ENCODE data around the gene MLXIP. TPM values are rescaled to one million over a fixed set of nuclear protein-coding genes. Genes with fewer than 3 reads are reported as not detected.
A peak's percentile ranks its signal among the peaks of the same experiment; 100 is the strongest.
"Not testable (repeated sequence)": the region's sequence is repeated elsewhere in the genome, so short reads cannot be mapped to it uniquely, and the experiment has no call there.

Gene MLXIP
- total RNA-seq, 1 donor from 2014 or later, result 48.7 TPM

- H3K27ac Mint-ChIP-seq, result no peak overlapping the region
- H3K4me1 Mint-ChIP-seq (ENCODE audit: low read depth), result no peaks in the 10 kb centered on the region
- H3K9me3 Mint-ChIP-seq (ENCODE audit: low read depth), result no peaks in the 10 kb centered on the region
- H3K36me3 Mint-ChIP-seq (ENCODE audit: insufficient read depth), result no peaks in the 10 kb centered on the region
- no peak for DNase-seq (ENCODE audit: low spot score, unreplicated experiment)
- no peak overlapping the region for H3K4me3 Mint-ChIP-seq (ENCODE audit: low read depth)
- no peak for TF ChIP-seq CTCF (IDR thresholded peaks at IDR 0.05; ENCODE audit: unreplicated experiment)
- peaks cover 10% of the 10 kb centered on the region for H3K27me3 Mint-ChIP-seq
Measured at GRCh38 chr12:122171399-122171798, 92.8 kb downstream of the MLXIP start.

- H3K4me1 Mint-ChIP-seq (ENCODE audit: low read depth), result no peaks in the 10 kb centered on the region
- H3K4me3 Mint-ChIP-seq (ENCODE audit: low read depth), result no peak overlapping the region
- no peak overlapping the region for H3K27ac Mint-ChIP-seq
- peaks cover 10% of the 10 kb centered on the region for H3K27me3 Mint-ChIP-seq
- DNase-seq (ENCODE audit: low spot score, unreplicated experiment), result no peak
- no peaks in the 10 kb centered on the region for H3K9me3 Mint-ChIP-seq (ENCODE audit: low read depth)
- TF ChIP-seq CTCF (IDR thresholded peaks at IDR 0.05; ENCODE audit: unreplicated experiment), result no peak
- H3K36me3 Mint-ChIP-seq (ENCODE audit: insufficient read depth), result no peaks in the 10 kb centered on the region
Measured at GRCh38 chr12:122172262-122172939, 93.8 kb downstream of the MLXIP start.

GRCh38 chr12:122174155-122174845 is 95.7 kb downstream of the MLXIP start, which contains the start of gene IL31:
Gene IL31, minus strand, starts transcription at chr12:122174221. Its CDS starts 49 bp downstream, at chr12:122174172.
- H3K27me3 Mint-ChIP-seq, result peaks cover 10% of the 10 kb centered on the region
- no peaks in the 10 kb centered on the region for H3K4me1 Mint-ChIP-seq (ENCODE audit: low read depth)
- TF ChIP-seq CTCF (IDR thresholded peaks at IDR 0.05; ENCODE audit: unreplicated experiment), result no peak
- H3K36me3 Mint-ChIP-seq (ENCODE audit: insufficient read depth), result no peaks in the 10 kb centered on the region
- H3K27ac Mint-ChIP-seq, result no peak within 1 kb of the TSS
- DNase-seq (ENCODE audit: low spot score, unreplicated experiment), result no peak
- H3K9me3 Mint-ChIP-seq (ENCODE audit: low read depth), result no peaks in the 10 kb centered on the region
- H3K4me3 Mint-ChIP-seq (ENCODE audit: low read depth), result no peak within 1 kb of the TSS

GRCh38 chr12:122176473-122176872 is 97.9 kb downstream of the MLXIP start:
- not testable (repeated sequence) for H3K4me1 Mint-ChIP-seq (ENCODE audit: low read depth)

GRCh38 chr12:122182887-122183587 is 104.5 kb downstream of the MLXIP start, which contains the start of gene LRRC43:
Gene LRRC43, plus strand, starts transcription at chr12:122183123. Its CDS starts 22 bp downstream, at chr12:122183145.
- TF ChIP-seq CTCF (IDR thresholded peaks at IDR 0.05; ENCODE audit: unreplicated experiment), result no peak
- peak; percentile 61 for DNase-seq (ENCODE audit: low spot score, unreplicated experiment)
- H3K36me3 Mint-ChIP-seq (ENCODE audit: insufficient read depth), result no peaks in the 10 kb centered on the region
- peak within 1 kb of the TSS; percentile 67 for H3K27ac Mint-ChIP-seq
- H3K4me1 Mint-ChIP-seq (ENCODE audit: low read depth), result no peaks in the 10 kb centered on the region
- H3K4me3 Mint-ChIP-seq (ENCODE audit: low read depth), result peak within 1 kb of the TSS; percentile 74
- no peaks in the 10 kb centered on the region for H3K9me3 Mint-ChIP-seq (ENCODE audit: low read depth)
- peaks cover 8% of the 10 kb centered on the region for H3K27me3 Mint-ChIP-seq

More at GRCh38 chr12:122176473-122176872, 97.9 kb downstream of the MLXIP start:
- DNase-seq (ENCODE audit: low spot score, unreplicated experiment); H3K9me3 Mint-ChIP-seq (ENCODE audit: low read depth); H3K4me3 Mint-ChIP-seq (ENCODE audit: low read depth); H3K36me3 Mint-ChIP-seq (ENCODE audit: insufficient read depth); H3K27ac Mint-ChIP-seq: not testable (repeated sequence)
- H3K27me3 Mint-ChIP-seq, result peaks cover 13% of the 10 kb centered on the region
